ENCODE results near the gene BRIP1. TPM values are rescaled to one million over a fixed set of nuclear protein-coding genes. Genes with fewer than 3 reads are reported as not detected.
A peak's percentile ranks its signal among the peaks of the same experiment; 100 is the strongest.

BRIP1 gene
- total RNA-seq, 1 donor from 2014 or later, result 5.2 TPM

DNA sequence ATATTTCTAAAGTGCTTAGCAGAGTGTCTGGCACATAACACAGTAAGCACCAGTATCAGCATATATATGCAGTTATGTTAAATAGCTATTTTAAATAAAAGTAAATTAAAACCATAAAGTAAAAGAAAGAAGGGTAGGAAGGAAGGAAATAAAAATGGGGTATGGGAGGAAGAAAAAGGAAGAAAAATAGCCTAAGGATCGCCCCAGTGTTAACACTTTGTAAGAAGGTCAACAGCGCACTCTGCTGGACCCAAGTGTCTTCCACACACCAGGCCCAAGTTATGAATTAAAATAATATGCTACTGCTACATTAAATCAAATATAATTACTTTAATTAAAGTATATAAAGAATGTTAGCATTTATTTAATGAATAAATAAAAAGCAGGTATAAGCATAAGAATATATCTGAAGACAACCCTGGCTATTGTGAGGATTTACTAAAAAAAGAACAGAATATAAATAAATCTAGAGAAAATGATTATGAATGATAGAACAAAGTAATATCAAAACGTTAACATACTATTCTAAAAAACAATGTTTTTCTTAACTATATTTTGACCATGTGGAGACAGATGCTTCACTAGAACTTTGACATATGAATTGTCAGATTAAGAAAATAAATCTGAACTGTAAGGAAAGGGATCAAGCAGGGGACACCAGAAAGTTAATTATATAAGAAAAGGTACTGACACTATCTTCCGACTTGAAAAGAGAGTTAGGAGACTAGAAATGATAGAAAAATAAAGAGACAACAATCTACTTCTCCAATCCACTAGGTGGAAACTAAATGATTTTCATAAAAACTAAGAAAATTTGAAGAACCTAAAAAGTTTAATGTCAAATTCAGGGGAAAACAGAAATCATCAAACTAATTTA is 25.9 kb downstream of the BRIP1 start:
- no peaks in the 10 kb centered on the region for H3K27me3 ChIP-seq (ENCODE audit: control insufficient read depth, insufficient read depth, low read length)
- H3K4me3 ChIP-seq (ENCODE audit: low read depth, low read length), result no peak overlapping the region
- peak; percentile 23 for DNase-seq (ENCODE audit: low read depth)
- TF ChIP-seq, protein P1, sequence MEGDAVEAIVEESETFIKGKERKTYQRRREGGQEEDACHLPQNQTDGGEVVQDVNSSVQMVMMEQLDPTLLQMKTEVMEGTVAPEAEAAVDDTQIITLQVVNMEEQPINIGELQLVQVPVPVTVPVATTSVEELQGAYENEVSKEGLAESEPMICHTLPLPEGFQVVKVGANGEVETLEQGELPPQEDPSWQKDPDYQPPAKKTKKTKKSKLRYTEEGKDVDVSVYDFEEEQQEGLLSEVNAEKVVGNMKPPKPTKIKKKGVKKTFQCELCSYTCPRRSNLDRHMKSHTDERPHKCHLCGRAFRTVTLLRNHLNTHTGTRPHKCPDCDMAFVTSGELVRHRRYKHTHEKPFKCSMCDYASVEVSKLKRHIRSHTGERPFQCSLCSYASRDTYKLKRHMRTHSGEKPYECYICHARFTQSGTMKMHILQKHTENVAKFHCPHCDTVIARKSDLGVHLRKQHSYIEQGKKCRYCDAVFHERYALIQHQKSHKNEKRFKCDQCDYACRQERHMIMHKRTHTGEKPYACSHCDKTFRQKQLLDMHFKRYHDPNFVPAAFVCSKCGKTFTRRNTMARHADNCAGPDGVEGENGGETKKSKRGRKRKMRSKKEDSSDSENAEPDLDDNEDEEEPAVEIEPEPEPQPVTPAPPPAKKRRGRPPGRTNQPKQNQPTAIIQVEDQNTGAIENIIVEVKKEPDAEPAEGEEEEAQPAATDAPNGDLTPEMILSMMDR (IDR thresholded peaks at IDR 0.05; ENCODE audit: insufficient read depth, low read length, poor library complexity, severe bottlenecking), result peak; percentile 83
- H3K36me3 ChIP-seq (ENCODE audit: control insufficient read depth, insufficient read depth, low read length), result no peaks in the 10 kb centered on the region

DNA sequence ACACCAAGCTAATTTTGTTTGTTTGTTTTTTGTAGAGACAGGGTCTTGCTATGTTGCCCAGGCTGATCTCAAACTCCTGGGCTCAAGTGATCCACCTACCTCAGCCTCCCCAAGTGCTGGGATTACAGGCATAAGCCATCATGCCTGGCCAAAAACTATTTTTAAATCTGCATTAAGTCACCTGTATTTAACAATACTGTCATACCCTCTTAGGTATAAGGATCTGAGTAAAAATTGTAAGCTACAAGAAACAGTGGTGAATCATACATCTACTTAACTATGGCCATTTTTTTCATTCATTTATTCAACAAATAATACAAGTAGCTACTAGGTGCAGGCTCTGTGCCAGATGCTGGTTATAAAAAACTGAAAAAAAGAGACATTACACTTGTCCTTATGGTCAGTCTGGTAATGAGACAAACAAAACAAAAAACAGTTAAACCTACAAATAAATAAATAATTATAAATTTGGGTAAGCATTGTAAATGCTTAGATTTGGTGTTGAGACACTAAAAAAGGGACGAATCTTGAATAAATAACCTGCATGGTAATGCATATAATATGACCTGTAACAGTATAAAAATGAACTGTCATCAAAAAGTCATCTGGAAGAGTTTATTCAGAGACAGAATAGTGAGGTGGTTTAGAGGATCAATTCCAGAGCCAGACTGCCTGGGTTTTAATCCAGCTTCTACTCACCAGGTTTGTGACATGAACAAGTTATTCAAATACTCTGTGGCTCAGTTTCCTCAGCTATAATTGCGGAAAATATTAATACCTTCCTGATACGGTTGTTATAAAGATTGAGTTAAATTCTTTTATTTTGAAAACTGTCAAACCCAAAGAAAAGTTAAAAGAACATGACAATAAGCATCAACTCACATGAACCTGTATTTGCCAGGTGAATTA is 26.8 kb downstream of the BRIP1 start:
- no peak for DNase-seq (ENCODE audit: low read depth)
- no peaks in the 10 kb centered on the region for H3K27me3 ChIP-seq (ENCODE audit: control insufficient read depth, insufficient read depth, low read length)
- H3K4me3 ChIP-seq (ENCODE audit: low read depth, low read length), result no peak overlapping the region
- TF ChIP-seq, protein P1 (IDR thresholded peaks at IDR 0.05; ENCODE audit: insufficient read depth, low read length, poor library complexity, severe bottlenecking), result no peak
- H3K36me3 ChIP-seq (ENCODE audit: control insufficient read depth, insufficient read depth, low read length), result no peaks in the 10 kb centered on the region

DNA sequence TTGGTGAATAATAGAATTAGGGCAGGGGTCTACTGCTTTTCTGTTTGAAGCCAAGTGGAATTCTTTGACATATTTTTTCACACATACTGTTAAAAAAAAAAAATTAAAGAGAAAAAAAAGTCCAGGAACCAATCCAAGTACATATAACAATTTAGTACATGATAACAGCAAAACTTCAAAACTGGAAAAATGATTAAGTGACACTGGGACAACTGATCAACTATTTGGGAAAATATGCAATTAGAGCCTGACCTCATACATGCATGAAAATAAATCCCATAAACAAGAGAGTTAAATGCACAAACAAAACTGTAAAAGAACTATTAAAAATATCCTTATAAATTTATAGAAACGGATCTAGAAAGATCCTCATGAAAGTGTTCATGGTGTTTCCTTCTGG is 27.7 kb downstream of the BRIP1 start:
- H3K27me3 ChIP-seq (ENCODE audit: control insufficient read depth, insufficient read depth, low read length), result no peaks in the 10 kb centered on the region
- TF ChIP-seq, protein P1 (IDR thresholded peaks at IDR 0.05; ENCODE audit: insufficient read depth, low read length, poor library complexity, severe bottlenecking), result no peak
- H3K4me3 ChIP-seq (ENCODE audit: low read depth, low read length), result no peak overlapping the region

DNA sequence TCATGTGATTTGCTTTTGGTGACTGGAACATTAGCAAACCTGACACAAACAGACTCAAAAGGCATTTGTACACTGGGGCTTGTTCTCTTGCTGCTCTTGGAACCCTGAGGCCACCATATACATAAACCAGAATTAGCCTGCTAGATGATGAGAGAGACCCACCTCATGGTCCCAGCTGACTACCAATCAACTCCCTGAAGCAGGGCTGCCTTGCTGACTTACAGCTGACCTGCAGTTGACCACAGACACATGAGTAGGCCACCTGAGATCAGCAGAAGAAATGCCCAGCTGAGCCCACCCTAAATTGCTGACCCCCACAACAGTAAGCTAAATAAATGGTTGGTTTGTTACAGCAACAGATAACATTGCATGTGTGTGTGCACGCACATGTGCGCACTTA is 28.7 kb downstream of the BRIP1 start:
- no peaks in the 10 kb centered on the region for H3K27me3 ChIP-seq (ENCODE audit: control insufficient read depth, insufficient read depth, low read length)
- DNase-seq (ENCODE audit: low read depth), result no peak
- H3K4me3 ChIP-seq (ENCODE audit: low read depth, low read length), result no peak overlapping the region
- TF ChIP-seq, protein P1 (IDR thresholded peaks at IDR 0.05; ENCODE audit: insufficient read depth, low read length, poor library complexity, severe bottlenecking), result no peak
- no peaks in the 10 kb centered on the region for H3K36me3 ChIP-seq (ENCODE audit: control insufficient read depth, insufficient read depth, low read length)

More for the DNA sequence above, 27.7 kb downstream of the BRIP1 start:
- no peak for DNase-seq (ENCODE audit: low read depth)
- no peaks in the 10 kb centered on the region for H3K36me3 ChIP-seq (ENCODE audit: control insufficient read depth, insufficient read depth, low read length)

DNA sequence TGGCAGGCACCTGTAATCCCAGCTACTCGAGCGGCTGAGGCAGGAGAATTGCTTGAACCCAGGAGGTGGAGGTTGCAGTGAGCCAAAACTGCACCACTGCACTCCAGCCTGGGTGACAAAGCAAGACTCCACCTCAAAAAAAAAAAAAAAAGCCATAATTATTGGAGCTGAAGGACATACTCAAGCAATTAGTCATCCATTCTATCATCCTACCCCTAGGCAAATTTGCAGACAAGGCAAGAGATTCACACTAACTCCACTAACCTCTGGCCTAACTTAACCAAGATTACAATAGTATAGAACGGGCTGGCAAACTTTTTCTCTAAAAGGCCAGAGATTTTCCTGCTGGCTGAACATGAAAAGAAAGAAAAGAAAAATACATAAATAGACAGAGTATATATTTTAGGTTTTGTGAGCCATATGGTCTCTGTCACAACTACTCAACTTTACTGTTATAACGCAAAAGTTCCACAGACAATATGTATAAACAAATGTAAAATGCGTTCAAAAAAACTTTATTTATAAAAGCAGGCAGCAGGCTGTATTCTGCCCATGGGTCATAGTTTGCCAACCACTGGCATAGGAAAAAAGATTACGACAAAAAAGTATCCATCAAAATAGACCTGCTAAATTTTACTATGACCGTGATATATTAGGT is 29.7 kb downstream of the BRIP1 start:
- Histone ChIP-seq H3K36me3 (ENCODE audit: control insufficient read depth, insufficient read depth, low read length) (no peaks in the 10 kb centered on the region), H3K27me3 (ENCODE audit: control insufficient read depth, insufficient read depth, low read length) (no peaks in the 10 kb centered on the region), H3K4me3 (ENCODE audit: low read depth, low read length) (no peak overlapping the region)
- TF ChIP-seq, protein P1 (IDR thresholded peaks at IDR 0.05; ENCODE audit: insufficient read depth, low read length, poor library complexity, severe bottlenecking), result no peak
- peak; percentile 50 for DNase-seq (ENCODE audit: low read depth)
